H9 (cell line): ENCODE results near the gene CDKAL1. TPM values are rescaled to one million over a fixed set of nuclear protein-coding genes. Genes with fewer than 3 reads are reported as not detected.
A peak's percentile ranks its signal among the peaks of the same experiment; 100 is the strongest.

Source experiments
- DNase-seq: peaks from one replicate; pipeline ENCODE4 v3.0.0-alpha.2; 2017
- H2AFZ ChIP-seq: one replicate; pipeline ENCODE4 v1.6.1; 2013; ENCODE audit warnings: mild to moderate bottlenecking, low read length, control low read depth, moderate library complexity
- H2AK5ac ChIP-seq: 2 replicates; pipeline ENCODE4 v1.6.1; 2013; ENCODE audit warnings: low read length, control low read depth, mixed read lengths; ENCODE audit not compliant: insufficient read length
- H2BK120ac ChIP-seq: one replicate; pipeline ENCODE4 v1.6.1; 2013; ENCODE audit warnings: low read depth, mild to moderate bottlenecking, low read length, control low read depth, inconsistent platforms; ENCODE audit not compliant: poor library complexity, severe bottlenecking
- H2BK12ac ChIP-seq: 2 replicates; pipeline ENCODE4 v1.6.1; 2013; ENCODE audit warnings: low read length, control low read depth, mixed read lengths, low read depth; ENCODE audit not compliant: insufficient read length
- H2BK15ac ChIP-seq: 2 replicates; pipeline ENCODE4 v1.6.1; 2013; ENCODE audit warnings: low read depth, low read length, control low read depth
- H2BK20ac ChIP-seq: one replicate; pipeline ENCODE4 v1.6.1; 2013; ENCODE audit warnings: low read depth, mild to moderate bottlenecking, low read length, control low read depth, inconsistent platforms; ENCODE audit not compliant: poor library complexity, severe bottlenecking
- H2BK5ac ChIP-seq: 2 replicates; pipeline ENCODE4 v1.6.1; 2013; ENCODE audit warnings: low read length, control low read depth, mixed read lengths; ENCODE audit not compliant: insufficient read length
- H3K14ac ChIP-seq: 2 replicates; pipeline ENCODE4 v1.6.1; 2013; ENCODE audit warnings: low read length, control low read depth; ENCODE audit not compliant: insufficient read depth
- H3K18ac ChIP-seq: 2 replicates; pipeline ENCODE4 v1.6.1; 2013; ENCODE audit warnings: low read depth, mild to moderate bottlenecking, mixed read lengths, low read length, control low read depth; ENCODE audit not compliant: insufficient read length
- H3K23ac ChIP-seq: 2 replicates; pipeline ENCODE4 v1.6.1; 2013; ENCODE audit warnings: low read length, control low read depth, mixed read lengths, low read depth; ENCODE audit not compliant: insufficient read length
- H3K23me2 ChIP-seq: 2 replicates; pipeline ENCODE4 v1.6.1; 2013; ENCODE audit warnings: low read depth, mild to moderate bottlenecking, mixed read lengths, low read length, control low read depth; ENCODE audit not compliant: insufficient read length, poor library complexity, severe bottlenecking
- H3K27ac ChIP-seq: 2 replicates; pipeline ENCODE4 v1.5.1; 2013; ENCODE audit warnings: low read length, control low read depth, mixed read lengths, low read depth; ENCODE audit not compliant: insufficient read length
- H3K27me3 ChIP-seq: 2 replicates; pipeline ENCODE4 v1.6.1; 2013; ENCODE audit warnings: low read length, control low read depth, inconsistent platforms; ENCODE audit not compliant: insufficient read depth
- H3K4ac ChIP-seq: 2 replicates; pipeline ENCODE4 v1.6.1; 2013; ENCODE audit warnings: low read depth, mild to moderate bottlenecking, control low read depth, inconsistent platforms, low read length, moderate library complexity
- H3K4me1 ChIP-seq: 2 replicates; pipeline ENCODE4 v1.6.1; 2013; ENCODE audit warnings: low read length, control low read depth, inconsistent platforms; ENCODE audit not compliant: insufficient read depth
- H3K4me2 ChIP-seq: 2 replicates; pipeline ENCODE4 v1.6.1; 2013; ENCODE audit warnings: low read length, control low read depth, mixed read lengths; ENCODE audit not compliant: insufficient read length, insufficient read depth
- H3K56ac ChIP-seq: 2 replicates; pipeline ENCODE4 v1.6.1; 2013; ENCODE audit warnings: low read depth, mild to moderate bottlenecking, mixed read lengths, low read length, control low read depth; ENCODE audit not compliant: insufficient read length
- H3K79me1 ChIP-seq: 2 replicates; pipeline ENCODE4 v1.6.1; 2013; ENCODE audit warnings: low read depth, mild to moderate bottlenecking, moderate library complexity, low read length, control low read depth, inconsistent platforms; ENCODE audit not compliant: insufficient read depth, poor library complexity, severe bottlenecking
- H3K79me2 ChIP-seq: 2 replicates; pipeline ENCODE4 v1.6.1; 2013; ENCODE audit warnings: low read length, control low read depth, inconsistent platforms; ENCODE audit not compliant: insufficient read depth
- H3K9ac ChIP-seq: 2 replicates; pipeline ENCODE4 v1.6.1; 2013; ENCODE audit warnings: low read length, control low read depth, mixed read lengths; ENCODE audit not compliant: insufficient read length; ENCODE audit errors: extremely low read depth
- H3K9me3 ChIP-seq: one replicate; pipeline ENCODE4 v1.6.1; 2013; ENCODE audit warnings: low read depth, low read length, inconsistent platforms; ENCODE audit not compliant: control insufficient read depth
- H3T11ph ChIP-seq: one replicate; pipeline ENCODE4 v1.6.1; 2013; ENCODE audit warnings: mild to moderate bottlenecking, low read length, control low read depth, inconsistent platforms
- H4K20me1 ChIP-seq: one replicate; pipeline ENCODE4 v1.6.1; 2013; ENCODE audit not compliant: control insufficient read depth, insufficient read length, insufficient read depth
- H4K5ac ChIP-seq: 2 replicates; pipeline ENCODE4 v1.6.1; 2013; ENCODE audit warnings: low read depth, mild to moderate bottlenecking, mixed read lengths, low read length, control low read depth; ENCODE audit not compliant: insufficient read length
- H4K8ac ChIP-seq: replicated peaks from 2 replicates; pipeline ENCODE4 v1.6.1; 2013; ENCODE audit warnings: low read length, control low read depth, mixed read lengths, low read depth; ENCODE audit not compliant: insufficient read length
- H4K91ac ChIP-seq: 2 replicates; pipeline ENCODE4 v1.6.1; 2013; ENCODE audit warnings: low read depth, mild to moderate bottlenecking, moderate library complexity, mixed read lengths, low read length, control low read depth; ENCODE audit not compliant: insufficient read length
- H3K27ac Mint-ChIP-seq, 3 experiments: 2 replicates in 2 of 3; 3 replicates in 1 of 3; pipeline ENCODE4 v1.8.0; 2020 to 2021; ENCODE audit warnings: mixed read lengths in 3 of 3, mild to moderate bottlenecking in 1 of 3, moderate library complexity in 1 of 3
- H3K27me3 Mint-ChIP-seq: 2 replicates; pipeline ENCODE4 v1.8.0; 2021; ENCODE audit warnings: low read depth, mild to moderate bottlenecking, moderate library complexity, mixed read lengths
- H3K36me3 Mint-ChIP-seq, 3 experiments: 2 replicates in 2 of 3; 3 replicates in 1 of 3; pipeline ENCODE4 v1.8.0; 2020 to 2021; ENCODE audit warnings: low read depth in 3 of 3, mixed read lengths in 3 of 3; ENCODE audit not compliant: insufficient read depth in 1 of 3
- H3K4me1 Mint-ChIP-seq, 2 experiments: 2 replicates each; pipeline ENCODE4 v1.8.0; 2020; ENCODE audit warnings: mixed read lengths in 2 of 2
- H3K4me3 Mint-ChIP-seq, 2 experiments: 2 replicates in 1 of 2; 3 replicates in 1 of 2; pipeline ENCODE4 v1.8.0; 2020 to 2021; ENCODE audit warnings: mild to moderate bottlenecking in 2 of 2, mixed read lengths in 2 of 2, moderate library complexity in 1 of 2
- H3K9me3 Mint-ChIP-seq, 2 experiments: 2 replicates in 1 of 2; 3 replicates in 1 of 2; pipeline ENCODE4 v1.8.0; 2020; ENCODE audit warnings: mild to moderate bottlenecking in 2 of 2, mixed read lengths in 2 of 2, moderate library complexity in 1 of 2
- CTCF ChIP-seq: fragments of 200-600 bp; sonication (generic); conservative IDR thresholded peaks from 3 replicates; pipeline ENCODE4 v1.8.0; 2021; ENCODE audit warnings: antibody characterized with exemption, mild to moderate bottlenecking
- WGBS: extraction: QIAGEN DNeasy Blood & Tissue Kit; methylation state at CpG from one replicate; pipeline ENCODE4 v1.1.7; 2013; ENCODE audit warnings: missing lambda C conversion rate, low lambda C conversion rate, mixed read lengths; ENCODE audit not compliant: insufficient read length; ENCODE audit errors: extremely low coverage; 5-methylcytosine and 5-hydroxymethylcytosine counted together
- total RNA-seq: library from RNA; stranded (reverse); gene quantifications from 2 replicates; pipeline ENCODE4 v1.2.1, GENCODE V29; 2021

Gene CDKAL1
- total RNA-seq, 1 experiment from 2014 or later: 23.0 TPM

GRCh38 chr6:20632696-20633095 is 98.4 kb downstream of the CDKAL1 start:
- no peaks in the 10 kb centered on the region for H3K27me3 Mint-ChIP-seq
- H3T11ph ChIP-seq: no peak overlapping the region
- peaks cover 3% of the 10 kb centered on the region for H4K20me1 ChIP-seq
- no peak overlapping the region for H3K4me3 Mint-ChIP-seq
- H4K91ac ChIP-seq: no peak overlapping the region
- no peak overlapping the region for H4K5ac ChIP-seq
- H3K27ac Mint-ChIP-seq: peak overlapping the region in 2 of 3 experiments; percentile 12 to 73; a peak in 3 of 7 replicates
- H3K9me3 ChIP-seq: no peaks in the 10 kb centered on the region
- peaks cover 0 to 8% (median 3%) of the 10 kb centered on the region in 3 experiments; a peak in 4 of 7 replicates for H3K36me3 Mint-ChIP-seq
- H3K4ac ChIP-seq: no peak overlapping the region
- no peaks in the 10 kb centered on the region for H3K9me3 Mint-ChIP-seq
- no peak overlapping the region for H2BK15ac ChIP-seq
- no peak overlapping the region for H3K23ac ChIP-seq
- H2AK5ac ChIP-seq: no peak overlapping the region
- H3K79me1 ChIP-seq: no peaks in the 10 kb centered on the region
- H2BK5ac ChIP-seq: no peak overlapping the region
- no peak overlapping the region for H3K18ac ChIP-seq
- no peak overlapping the region for H4K8ac ChIP-seq
- H3K4me1 Mint-ChIP-seq: peaks cover 39 to 43% of the 10 kb centered on the region in 2 experiments
- H3K79me2 ChIP-seq: no peaks in the 10 kb centered on the region; the same call in 1 of the 2 replicates
- H3K23me2 ChIP-seq: no peaks in the 10 kb centered on the region
- H3K4me2 ChIP-seq: no peak overlapping the region
- no peak overlapping the region for H3K9ac ChIP-seq
- no peak overlapping the region for H2BK20ac ChIP-seq
- no peak overlapping the region for H3K27ac ChIP-seq
- H3K14ac ChIP-seq: no peak overlapping the region
- no peak overlapping the region for H2AFZ ChIP-seq
- WGBS: no CpG with 5 or more reads among the region's 4 CpGs
- peaks cover 12% of the 10 kb centered on the region for H3K4me1 ChIP-seq
- no peak overlapping the region for H3K56ac ChIP-seq
- no peak for DNase-seq
- no peak for TF ChIP-seq CTCF
- H2BK120ac ChIP-seq: no peak overlapping the region
- no peak overlapping the region for H2BK12ac ChIP-seq
- no peaks in the 10 kb centered on the region for H3K27me3 ChIP-seq
